Caco-2 (cell line): ENCODE measurements around the gene GALNT17. TPM values are rescaled to one million over a fixed set of nuclear protein-coding genes. Genes with fewer than 3 reads are reported as not detected.

Experiments
- BruUV-seq: library from RNA; stranded (reverse); fragments of 400-500 nt; replicated peaks from 2 replicates; lab custom pipeline; 2021; lab: Mats Ljungman, UMichigan
- CTCF ChIA-PET: fragments of 300-600 bp; sonication (Branson Sonifier 250); formaldehyde crosslinking; loops from one replicate; lab custom pipeline; 2022; ENCODE audit warnings: antibody characterized with exemption; lab: Charles Lee
- POLR2A ChIA-PET: fragments of 300-600 bp; sonication (Branson Sonifier 250); formaldehyde crosslinking; loops from one replicate; lab custom pipeline; 2022; ENCODE audit warnings: antibody characterized with exemption; lab: Charles Lee
- DNase-seq, 2 experiments: peaks; one replicate each; pipeline versions ENCODE4 v3.0.0 to v3.0.0-alpha.2; 2020 to 2022
- H3K27me3 ChIP-seq: replicated peaks from 2 replicates; pipeline ENCODE4 v1.6.0; 2011; ENCODE audit warnings: low read length; ENCODE audit not compliant: control insufficient read depth, insufficient read depth
- H3K36me3 ChIP-seq: 2 replicates; pipeline ENCODE4 v1.5.1; 2011; ENCODE audit warnings: low read length; ENCODE audit not compliant: control insufficient read depth, insufficient read depth
- H3K4me1 ChIP-seq: fragments of 250-450 bp; sonication (Bioruptor Pico); 2 replicates; pipeline ENCODE4 v1.5.1; 2020; ENCODE audit warnings: mild to moderate bottlenecking
- H3K4me3 ChIP-seq: 2 replicates; pipeline ENCODE4 v1.5.1; 2011; ENCODE audit warnings: low read depth, mild to moderate bottlenecking, control low read depth, low read length
- H3K9me3 ChIP-seq: fragments of 250-450 bp; sonication (Bioruptor Pico); 2 replicates; pipeline ENCODE4 v1.5.1; 2020; ENCODE audit warnings: mild to moderate bottlenecking, moderate library complexity
- H3K27ac Mint-ChIP-seq: one replicate; pipeline ENCODE4 v1.8.0; 2022; ENCODE audit warnings: mixed read lengths; ENCODE audit not compliant: unreplicated experiment
- H3K27me3 Mint-ChIP-seq: one replicate; pipeline ENCODE4 v1.8.0; 2022; ENCODE audit warnings: mixed read lengths; ENCODE audit not compliant: insufficient read depth, unreplicated experiment
- H3K36me3 Mint-ChIP-seq: one replicate; pipeline ENCODE4 v1.8.0; 2022; ENCODE audit warnings: mild to moderate bottlenecking, mixed read lengths; ENCODE audit not compliant: insufficient read depth, unreplicated experiment
- H3K4me1 Mint-ChIP-seq: one replicate; pipeline ENCODE4 v1.8.0; 2022; ENCODE audit warnings: low read depth, mixed read lengths; ENCODE audit not compliant: unreplicated experiment
- H3K4me3 Mint-ChIP-seq: one replicate; pipeline ENCODE4 v1.8.0; 2022; ENCODE audit warnings: mild to moderate bottlenecking, moderate library complexity, mixed read lengths; ENCODE audit not compliant: unreplicated experiment
- H3K9me3 Mint-ChIP-seq: one replicate; pipeline ENCODE4 v1.8.0; 2022; ENCODE audit warnings: mixed read lengths; ENCODE audit not compliant: unreplicated experiment
- CTCF ChIP-seq, 2 experiments: fragments of 200-600 bp in 1 of 2; IDR thresholded peaks; 1 replicate in 1 of 2; 2 replicates in 1 of 2; pipeline versions ENCODE4 v1.5.1 to v1.8.0; 2011 to 2022; ENCODE audit warnings: antibody characterized with exemption in 1 of 2, control low read depth in 1 of 2, inconsistent platforms in 1 of 2, low read depth in 1 of 2, low read length in 1 of 2, mild to moderate bottlenecking in 1 of 2, moderate library complexity in 1 of 2; ENCODE audit not compliant: insufficient read depth in 1 of 2, severe bottlenecking in 1 of 2, unreplicated experiment in 1 of 2
- intact Hi-C: fragments of 100-400 bp; cut with micrococcal nuclease; formaldehyde crosslinking; loops from one replicate; pipeline ENCODE4 v1.10.0; 2022; ENCODE audit not compliant: unreplicated experiment
- total RNA-seq: library from RNA; stranded (reverse); gene quantifications from 2 replicates; pipeline ENCODE4 v1.2.3, GENCODE V29; 2022

Gene GALNT17
- total RNA-seq, 1 experiment from 2014 or later, result not detected

GRCh38 chr7:71229699-71230098 is 97.8 kb downstream of the GALNT17 start:
- H3K9me3 ChIP-seq, result no peaks in the 10 kb centered on the region

GRCh38 chr7:71235253-71235652 is 103.3 kb downstream of the GALNT17 start:
- Histone ChIP-seq H3K4me3 (no peak overlapping the region), H3K4me1 (no peaks in the 10 kb centered on the region), H3K27me3 (no peaks in the 10 kb centered on the region), H3K36me3 (no peaks in the 10 kb centered on the region), H3K9me3 (no peaks in the 10 kb centered on the region)
- no peak for DNase-seq
- Mint-ChIP-seq H3K9me3 (peaks cover 8% of the 10 kb centered on the region), H3K4me3 (no peak overlapping the region), H3K27ac (no peak overlapping the region), H3K4me1 (no peaks in the 10 kb centered on the region), H3K36me3 (no peaks in the 10 kb centered on the region), H3K27me3 (no peaks in the 10 kb centered on the region)
- ChIA-PET CTCF (no interaction called here), POLR2A (no interaction called here)
- no TSS peak for BruUV-seq
- no peak for TF ChIP-seq CTCF (IDR thresholded peaks at IDR 0.05; ENCODE audit: insufficient read depth in 1 of 2, low read depth in 1 of 2, low read length in 1 of 2, severe bottlenecking in 1 of 2, unreplicated experiment in 1 of 2)
- intact Hi-C loops, result no loop called here

More at GRCh38 chr7:71229699-71230098, 97.8 kb downstream of the GALNT17 start:
- intact Hi-C loops, result no loop called here
- H3K4me3 ChIP-seq, result no peak overlapping the region
- DNase-seq, result no peak
- Mint-ChIP-seq H3K27me3 (no peaks in the 10 kb centered on the region), H3K4me3 (no peak overlapping the region), H3K27ac (no peak overlapping the region), H3K4me1 (no peaks in the 10 kb centered on the region), H3K9me3 (peaks cover 25% of the 10 kb centered on the region), H3K36me3 (no peaks in the 10 kb centered on the region)
- no peaks in the 10 kb centered on the region for H3K36me3 ChIP-seq
- BruUV-seq, result no TSS peak
- H3K27me3 ChIP-seq, result no peaks in the 10 kb centered on the region
- ChIA-PET POLR2A (no interaction called here), CTCF (no interaction called here)
- no peak for TF ChIP-seq CTCF (IDR thresholded peaks at IDR 0.05; ENCODE audit: insufficient read depth in 1 of 2, low read depth in 1 of 2, low read length in 1 of 2, severe bottlenecking in 1 of 2, unreplicated experiment in 1 of 2)
- no peaks in the 10 kb centered on the region for H3K4me1 ChIP-seq

GRCh38 chr7:71236230-71237105 is 104.5 kb downstream of the GALNT17 start:
- no peaks in the 10 kb centered on the region for H3K27me3 ChIP-seq
- no peak for TF ChIP-seq CTCF (IDR thresholded peaks at IDR 0.05; ENCODE audit: insufficient read depth in 1 of 2, low read depth in 1 of 2, low read length in 1 of 2, severe bottlenecking in 1 of 2, unreplicated experiment in 1 of 2)
- Mint-ChIP-seq H3K4me1 (no peaks in the 10 kb centered on the region), H3K9me3 (peaks cover 8% of the 10 kb centered on the region), H3K36me3 (no peaks in the 10 kb centered on the region), H3K27me3 (no peaks in the 10 kb centered on the region), H3K4me3 (no peak overlapping the region), H3K27ac (no peak overlapping the region)
- no peaks in the 10 kb centered on the region; the same call in 1 of the 2 replicates for H3K9me3 ChIP-seq
- no peak for DNase-seq
- BruUV-seq, result no TSS peak
- no peaks in the 10 kb centered on the region for H3K4me1 ChIP-seq
- POLR2A ChIA-PET, result no interaction called here
- H3K4me3 ChIP-seq, result no peak overlapping the region
- CTCF ChIA-PET, result no interaction called here
- intact Hi-C loops, result no loop called here
- no peaks in the 10 kb centered on the region for H3K36me3 ChIP-seq
